NCI-H128 (cell line): ENCODE results near the gene CNTNAP2.

Experiments used
- DNase-seq: peaks from one replicate; lab custom pipeline; 2025; ENCODE audit not compliant: unreplicated experiment; lab: John Stamatoyannopoulos, UW

The CNTNAP2 gene

GRCh38 chr7:147523056-147523455 lies 1406.5 kb downstream of the CNTNAP2 start:
- no peak for DNase-seq

GRCh38 chr7:147524726-147525250 lies 1408.2 kb downstream of the CNTNAP2 start:
- DNase-seq: no peak

GRCh38 chr7:147525325-147525724 lies 1408.7 kb downstream of the CNTNAP2 start:
- DNase-seq: no peak

DNA sequence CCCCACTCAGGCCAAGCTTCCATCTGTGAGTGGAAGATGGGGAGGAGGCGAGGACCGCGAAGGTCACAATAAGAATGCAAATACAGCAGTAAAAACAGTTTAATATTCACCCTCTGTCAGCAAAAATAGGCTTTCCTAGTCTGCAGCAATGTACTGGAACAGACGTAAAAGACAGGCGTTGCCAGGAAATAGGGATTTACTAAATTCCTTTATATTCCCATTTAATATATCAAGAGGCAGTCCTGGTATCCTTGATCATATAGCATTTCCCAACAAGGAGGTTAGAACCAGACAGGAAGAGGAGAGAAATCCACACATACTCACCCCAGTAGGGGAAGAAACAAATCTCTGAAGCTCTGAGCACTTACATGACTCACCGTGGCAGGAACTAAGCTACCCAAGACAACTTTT lies 1419.1 kb downstream of the CNTNAP2 start:
- DNase-seq: no peak

GRCh38 chr7:147539685-147540084 lies 1423.1 kb downstream of the CNTNAP2 start:
- DNase-seq: no peak

GRCh38 chr7:147540743-147541142 lies 1424.1 kb downstream of the CNTNAP2 start:
- DNase-seq: no peak

DNA sequence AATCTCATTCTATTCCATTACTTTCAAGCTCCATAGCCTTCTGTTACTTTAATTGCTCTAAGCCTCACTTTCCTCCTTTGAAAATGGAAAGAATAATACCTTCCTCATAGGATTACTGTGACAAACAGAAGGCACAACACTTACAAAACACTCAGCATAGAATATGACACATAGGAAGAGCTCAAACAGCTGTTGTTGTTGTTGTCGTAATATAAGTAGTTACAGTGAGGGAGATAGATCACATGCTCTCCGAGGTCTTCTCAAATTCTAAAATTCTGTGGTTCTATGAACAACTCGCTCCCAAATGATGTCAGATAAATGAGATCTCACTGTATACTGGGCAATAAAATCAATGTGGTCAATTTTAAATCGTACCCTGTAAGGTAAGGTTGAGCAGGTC lies 1424.7 kb downstream of the CNTNAP2 start:
- no peak for DNase-seq

DNA sequence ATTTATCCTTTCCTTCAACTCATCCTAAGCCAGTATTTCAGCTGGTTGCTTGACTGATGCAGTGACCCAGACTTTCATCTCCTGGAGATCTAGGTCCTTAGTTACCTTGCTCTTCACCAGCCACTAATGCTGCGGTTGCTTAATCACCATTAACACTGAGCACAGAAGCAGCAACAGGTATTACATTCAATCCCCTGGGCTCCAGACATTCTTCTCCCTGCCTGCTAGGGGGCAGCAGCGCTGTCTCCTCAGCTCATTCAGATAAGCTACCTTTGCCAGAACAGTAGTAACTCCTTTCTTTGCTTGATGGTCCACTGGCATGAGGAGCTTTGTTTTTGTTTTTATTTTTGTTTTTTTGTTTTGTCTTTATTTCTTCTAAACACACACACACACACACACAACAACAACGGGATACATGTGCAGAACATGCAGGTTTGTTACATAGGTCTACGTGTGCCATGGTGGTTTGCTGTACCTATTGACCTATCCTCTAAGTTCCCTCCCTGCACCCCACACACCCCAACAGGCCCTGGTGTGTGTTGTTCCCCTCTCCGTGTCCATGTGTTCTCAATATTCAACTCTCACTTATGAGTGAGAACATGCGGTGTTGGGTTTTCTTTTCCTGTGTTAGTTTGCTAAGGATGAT lies 1430.8 kb downstream of the CNTNAP2 start:
- no peak for DNase-seq

GRCh38 chr7:147556317-147556716 lies 1439.7 kb downstream of the CNTNAP2 start:
- DNase-seq: no peak

DNA sequence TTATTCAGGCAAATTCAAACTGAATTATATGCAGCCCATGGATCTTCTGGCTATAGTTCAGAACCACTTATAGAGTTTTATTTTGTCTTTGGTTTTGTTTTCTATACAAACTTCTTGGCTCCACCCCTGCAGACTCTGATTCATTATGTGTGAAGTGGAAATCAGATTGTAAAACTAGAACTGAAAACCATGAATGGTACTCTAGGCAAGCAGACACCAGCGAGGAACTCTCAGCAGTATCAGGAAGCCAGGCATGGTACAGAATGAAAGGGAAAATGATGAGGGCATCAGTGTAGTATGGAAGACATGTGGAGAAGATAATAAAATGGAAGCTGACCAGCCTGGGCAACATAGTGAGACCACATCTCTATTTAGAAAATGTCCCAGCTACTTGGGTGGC lies 1447.1 kb downstream of the CNTNAP2 start:
- no peak for DNase-seq

- no peak for DNase-seq
Measured at GRCh38 chr7:147564786-147565476, 1448.3 kb downstream of the CNTNAP2 start.

DNA sequence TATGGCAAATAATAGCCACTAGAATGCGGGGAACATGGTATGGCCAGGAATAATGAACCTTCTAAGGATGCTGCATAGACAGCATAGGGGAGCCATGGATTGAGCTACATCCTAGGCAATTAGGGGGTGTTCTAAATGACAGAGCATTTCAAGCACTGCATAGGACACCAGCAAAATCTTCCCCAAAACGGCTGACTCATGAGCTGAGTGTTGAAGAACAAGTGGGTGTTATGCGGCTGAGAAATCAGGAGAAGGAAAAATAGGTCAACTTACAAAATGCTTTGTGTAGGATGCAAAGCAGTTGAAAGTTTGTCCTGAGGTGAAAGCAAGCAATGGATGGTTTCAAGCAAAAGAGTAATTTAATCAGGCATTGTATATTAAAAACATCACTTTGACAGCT lies 1450.4 kb downstream of the CNTNAP2 start:
- no peak for DNase-seq

DNA sequence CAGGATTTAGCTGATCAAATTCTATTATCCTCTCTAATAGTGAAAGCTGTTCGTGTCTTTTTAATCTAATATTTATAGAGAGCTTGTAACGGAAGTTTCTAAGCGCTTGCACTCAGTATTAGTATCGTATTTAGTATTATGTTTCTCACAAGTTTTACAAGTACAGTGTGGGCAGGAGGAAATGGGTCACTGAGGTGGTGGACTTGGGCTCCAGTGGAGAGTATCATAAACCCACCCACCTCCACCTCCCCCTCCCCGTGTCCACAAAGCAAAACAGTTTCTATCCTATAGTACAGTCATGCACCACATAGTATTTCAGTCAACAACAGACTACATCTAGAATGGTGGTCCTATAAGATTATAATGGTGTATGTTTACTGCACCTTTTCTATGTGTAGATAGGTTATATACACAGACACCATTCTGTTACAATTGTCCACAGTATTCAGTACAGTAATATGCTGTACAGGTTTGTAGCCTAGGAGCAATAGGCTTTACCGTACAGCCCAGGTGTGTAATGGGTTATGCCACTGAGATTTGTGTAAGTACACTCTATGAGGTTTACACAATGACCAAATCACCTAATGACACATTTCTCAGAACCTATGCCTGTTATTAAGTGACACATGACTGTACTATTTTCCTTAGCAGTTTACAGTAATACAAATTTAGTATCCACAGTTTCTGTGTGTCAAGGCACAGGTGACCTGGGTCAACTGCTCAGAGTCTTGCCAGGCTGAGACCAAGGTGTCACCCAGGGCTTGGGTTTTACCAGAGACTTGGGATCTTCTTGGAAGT lies 1452.7 kb downstream of the CNTNAP2 start:
- DNase-seq: no peak

DNA sequence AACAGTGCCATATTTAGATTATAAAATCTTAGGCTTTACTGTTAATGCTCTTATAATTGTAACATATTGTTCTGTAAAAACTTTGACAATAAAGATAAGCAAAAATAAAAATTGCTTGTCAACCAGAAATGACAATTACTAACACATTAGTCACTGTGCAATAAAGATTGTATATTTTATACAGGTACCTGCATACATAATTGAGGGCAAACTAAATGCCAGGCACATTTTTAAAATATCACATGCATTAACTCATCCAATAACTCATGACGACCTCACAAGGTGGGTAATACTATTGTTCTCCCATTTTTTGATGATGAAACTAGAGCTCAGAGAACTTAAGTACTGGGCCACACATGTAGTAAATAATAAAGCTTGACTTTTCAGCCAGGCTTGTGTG lies 1453.8 kb downstream of the CNTNAP2 start:
- DNase-seq: no peak

- no peak for DNase-seq
Measured at GRCh38 chr7:147571436-147572185, 1455.0 kb downstream of the CNTNAP2 start.

GRCh38 chr7:147578196-147578595 lies 1461.6 kb downstream of the CNTNAP2 start:
- DNase-seq: no peak

DNA sequence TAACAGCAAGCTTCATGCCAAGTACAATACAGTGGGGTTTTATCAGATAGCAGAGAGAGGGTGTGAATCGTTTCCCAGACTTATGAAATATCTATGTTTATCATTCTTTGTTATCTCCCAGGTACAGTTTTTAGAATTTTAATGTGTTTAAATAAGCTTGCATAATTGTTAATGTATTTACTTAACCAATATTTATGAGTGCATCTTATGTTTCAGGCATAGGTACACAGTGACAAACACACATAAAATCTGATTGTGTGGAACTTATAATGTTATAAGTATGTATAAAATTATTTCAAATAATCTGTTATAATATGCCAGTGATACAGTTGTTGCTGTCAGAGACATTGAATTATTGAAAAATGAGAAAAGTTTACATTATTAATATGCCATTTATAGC lies 1462.5 kb downstream of the CNTNAP2 start:
- no peak for DNase-seq

DNA sequence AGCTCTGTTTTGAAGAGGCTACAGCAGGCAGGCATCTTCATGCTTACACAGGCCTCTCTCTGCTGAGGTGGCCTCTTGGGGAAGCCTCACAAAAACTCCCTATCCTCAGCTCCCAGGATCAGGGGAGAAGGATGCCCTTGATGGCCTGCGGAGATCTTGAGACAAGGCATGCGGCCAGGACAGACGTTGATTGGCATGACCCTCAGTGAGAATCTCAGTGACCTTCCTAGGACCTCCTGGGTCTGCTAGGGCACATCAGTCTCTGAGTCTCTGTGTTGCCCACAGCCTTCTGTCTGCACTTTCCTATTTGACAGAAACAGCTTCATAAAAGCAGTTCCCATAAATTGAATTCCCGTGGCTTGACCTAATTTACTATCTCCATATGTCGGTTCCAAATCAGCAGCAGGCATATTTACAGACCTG lies 1468.2 kb downstream of the CNTNAP2 start:
- DNase-seq: no peak

GRCh38 chr7:147586110-147586509 lies 1469.5 kb downstream of the CNTNAP2 start:
- DNase-seq: no peak

- no peak for DNase-seq
Measured at GRCh38 chr7:147586526-147586925, 1469.9 kb downstream of the CNTNAP2 start.
